GM23248 (cell line): ENCODE data around the gene NUP133. TPM values are rescaled to one million over a fixed set of nuclear protein-coding genes. Genes with fewer than 3 reads are reported as not detected.

ENCODE experiments used
- DNase-seq: peaks from one replicate; pipeline ENCODE4 v3.0.0-alpha.2; 2015
- H2AFZ ChIP-seq: fragments of 200-600 bp; sonication (generic); 2 replicates; pipeline ENCODE4 v1.6.1; 2016; ENCODE audit warnings: antibody characterized with exemption
- H3F3A ChIP-seq: fragments of 200-600 bp; sonication (generic); 2 replicates; pipeline ENCODE4 v1.6.1; 2016; ENCODE audit warnings: mild to moderate bottlenecking, antibody characterized with exemption, mixed run types; ENCODE audit not compliant: insufficient read depth
- H3K27ac ChIP-seq: fragments of 200-600 bp; sonication (generic); 2 replicates; pipeline ENCODE4 v1.5.1; 2016; ENCODE audit warnings: mild to moderate bottlenecking
- H3K27me3 ChIP-seq: fragments of 200-600 bp; sonication (generic); replicated peaks from 2 replicates; pipeline ENCODE4 v1.6.1; 2016; ENCODE audit warnings: mild to moderate bottlenecking; ENCODE audit not compliant: insufficient read depth
- H3K36me3 ChIP-seq: fragments of 200-600 bp; sonication (generic); 2 replicates; pipeline ENCODE4 v1.6.1; 2016; ENCODE audit warnings: low read depth, mild to moderate bottlenecking
- H3K4me1 ChIP-seq: fragments of 200-600 bp; sonication (generic); 2 replicates; pipeline ENCODE4 v1.6.1; 2016; ENCODE audit warnings: mild to moderate bottlenecking; ENCODE audit not compliant: insufficient read depth
- H3K4me2 ChIP-seq: fragments of 200-600 bp; sonication (generic); one replicate; pipeline ENCODE4 v1.6.1; 2016; ENCODE audit warnings: mild to moderate bottlenecking; ENCODE audit not compliant: unreplicated experiment
- H3K4me3 ChIP-seq: fragments of 200-600 bp; sonication (generic); 2 replicates; pipeline ENCODE4 v1.5.1; 2016; ENCODE audit warnings: mild to moderate bottlenecking
- H3K79me2 ChIP-seq: fragments of 200-600 bp; sonication (generic); 2 replicates; pipeline ENCODE4 v1.6.1; 2016; ENCODE audit warnings: mild to moderate bottlenecking; ENCODE audit not compliant: insufficient read depth
- H3K9ac ChIP-seq: fragments of 200-600 bp; sonication (generic); 2 replicates; pipeline ENCODE4 v1.6.1; 2016; ENCODE audit warnings: mild to moderate bottlenecking
- H3K9me2 ChIP-seq: fragments of 200-600 bp; sonication (generic); 2 replicates; pipeline ENCODE4 v1.6.1; 2016; ENCODE audit warnings: mixed run types, mild to moderate bottlenecking, moderate library complexity; ENCODE audit not compliant: insufficient read depth
- H3K9me3 ChIP-seq: fragments of 200-600 bp; sonication (generic); one replicate; pipeline ENCODE4 v1.6.1; 2017; ENCODE audit warnings: low read depth
- H4K20me1 ChIP-seq: fragments of 200-600 bp; sonication (generic); 2 replicates; pipeline ENCODE4 v1.6.0; 2016; ENCODE audit not compliant: insufficient read depth
- EZH2 ChIP-seq: fragments of 200-600 bp; sonication (generic); IDR thresholded peaks from 2 replicates; pipeline ENCODE4 v1.6.1; 2018; ENCODE audit warnings: antibody characterized with exemption, mild to moderate bottlenecking; ENCODE audit not compliant: insufficient read depth, poor library complexity, severe bottlenecking
- EZH2phosphoT487 ChIP-seq: fragments of 200-600 bp; sonication (generic); IDR thresholded peaks from 2 replicates; pipeline ENCODE4 v1.6.1; 2018; ENCODE audit warnings: antibody characterized with exemption, moderate library complexity, mild to moderate bottlenecking, low read depth; ENCODE audit not compliant: insufficient read depth
- WGBS, 2 experiments: methylation state at CpG; one replicate each; pipeline ENCODE4 v1.1.6; 2015 to 2017; ENCODE audit warnings: low lambda C conversion rate in 2 of 2, low coverage in 1 of 2; ENCODE audit errors: missing lambda C conversion rate in 2 of 2; 5-methylcytosine and 5-hydroxymethylcytosine counted together
- in situ Hi-C: fragments of 300-500 bp; cut with MboI; formaldehyde crosslinking; loops from 2 replicates; pipeline ENCODE4 v1.15.0; 2020
- polyA plus RNA-seq: library from polyadenylated mRNA; unstranded; fragments of >200 nt; fragmentation: Nextera tagmentation; extraction: Ambion mirVana; gene quantifications from 2 replicates; pipeline ENCODE4 v1.2.1, GENCODE V29; 2016
- total RNA-seq: library from RNA; depleted of rRNA; stranded (reverse); fragments of >200 nt; shearing (Covaris generic); gene quantifications from 2 replicates; pipeline ENCODE4 v1.2.3, GENCODE V29; 2014

NUP133 gene
- total and polyA plus RNA-seq, 2 experiments from 2014 or later, result 16.7 to 29.1 TPM

GRCh38 chr1:229448354-229448753 is 59.8 kb downstream of the NUP133 start:
- peaks cover 29% of the 10 kb centered on the region for H3K36me3 ChIP-seq
- H2AFZ ChIP-seq, result no peak overlapping the region
- no peak for DNase-seq
- H4K20me1 ChIP-seq, result no peaks in the 10 kb centered on the region
- H3K4me1 ChIP-seq, result no peaks in the 10 kb centered on the region
- no peaks in the 10 kb centered on the region for H3K9me3 ChIP-seq
- no peaks in the 10 kb centered on the region for H3K79me2 ChIP-seq
- H3K9me2 ChIP-seq, result no peaks in the 10 kb centered on the region
- no peak for TF ChIP-seq EZH2phosphoT487
- TF ChIP-seq EZH2, result no peak
- H3F3A ChIP-seq, result no peaks in the 10 kb centered on the region
- 95% methylated on average over 7 of the region's 7 CpGs for WGBS, 2 experiments
- no peak overlapping the region for H3K9ac ChIP-seq
- H3K4me3 ChIP-seq, result no peak overlapping the region
- in situ Hi-C loops, result no loop called here
- no peak overlapping the region for H3K27ac ChIP-seq
- no peak overlapping the region for H3K4me2 ChIP-seq
- H3K27me3 ChIP-seq, result no peaks in the 10 kb centered on the region

DNA sequence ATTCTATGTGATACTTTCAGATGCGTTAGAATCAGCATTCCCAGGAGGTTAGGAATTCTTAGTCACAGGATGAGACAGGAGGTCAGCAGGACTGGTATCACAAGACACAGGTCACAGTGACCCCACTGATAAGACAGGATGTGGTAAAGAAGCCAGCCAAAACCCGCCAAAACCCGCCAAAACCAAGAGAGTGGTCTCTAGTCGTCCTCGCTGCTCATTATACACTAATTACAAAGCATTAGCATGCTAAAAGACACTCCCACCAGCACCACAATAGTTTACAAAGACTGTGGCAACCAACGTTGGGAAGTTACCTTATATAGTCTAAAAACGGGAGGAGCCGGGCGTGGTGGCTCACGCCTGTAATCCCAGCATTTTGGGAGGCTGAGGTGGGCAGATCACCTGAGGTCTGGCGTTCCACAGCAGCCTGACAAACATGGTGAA is 60.3 kb downstream of the NUP133 start:
- in situ Hi-C loops, result no loop called here
- WGBS, 2 experiments, result 90 to 92% methylated on average over 11 of the region's 11 CpGs
- Histone ChIP-seq H3K27me3 (no peaks in the 10 kb centered on the region), H3K27ac (no peak overlapping the region), H3K4me3 (no peak overlapping the region), H3K9ac (no peak overlapping the region), H3K4me2 (no peak overlapping the region), H3K9me3 (no peaks in the 10 kb centered on the region), H2AFZ (no peak overlapping the region), H3K9me2 (no peaks in the 10 kb centered on the region), H3K36me3 (peaks cover 29% of the 10 kb centered on the region), H3K4me1 (no peaks in the 10 kb centered on the region), H4K20me1 (no peaks in the 10 kb centered on the region), H3K79me2 (no peaks in the 10 kb centered on the region), H3F3A (no peaks in the 10 kb centered on the region)
- no peak for DNase-seq
- no peak for TF ChIP-seq EZH2
- TF ChIP-seq EZH2phosphoT487, result no peak

- WGBS, 2 experiments, result 97 to 98% methylated on average over 4 of the region's 4 CpGs
- H4K20me1 ChIP-seq, result no peaks in the 10 kb centered on the region
- no peaks in the 10 kb centered on the region for H3K79me2 ChIP-seq
- DNase-seq, result no peak
- H3F3A ChIP-seq, result peaks cover 20% of the 10 kb centered on the region
- in situ Hi-C loops, result no loop called here
- no peak overlapping the region for H3K4me3 ChIP-seq
- peaks cover 7% of the 10 kb centered on the region for H3K4me1 ChIP-seq
- no peaks in the 10 kb centered on the region for H3K27me3 ChIP-seq
- peaks cover 27% of the 10 kb centered on the region for H3K36me3 ChIP-seq
- no peak overlapping the region for H3K27ac ChIP-seq
- no peak for TF ChIP-seq EZH2
- no peak for TF ChIP-seq EZH2phosphoT487
- H3K4me2 ChIP-seq, result no peak overlapping the region
- H3K9ac ChIP-seq, result no peak overlapping the region
- H3K9me3 ChIP-seq, result no peaks in the 10 kb centered on the region
- no peak overlapping the region for H2AFZ ChIP-seq
- H3K9me2 ChIP-seq, result no peaks in the 10 kb centered on the region
Measured at GRCh38 chr1:229445828-229446227, 62.3 kb downstream of the NUP133 start.

GRCh38 chr1:229440851-229441537 is 67.1 kb downstream of the NUP133 start:
- Histone ChIP-seq H3K79me2 (no peaks in the 10 kb centered on the region), H3K4me1 (peaks cover 10% of the 10 kb centered on the region), H3F3A (peaks cover 26% of the 10 kb centered on the region), H3K4me3 (no peak overlapping the region), H4K20me1 (no peaks in the 10 kb centered on the region), H2AFZ (no peak overlapping the region), H3K9me2 (no peaks in the 10 kb centered on the region), H3K9me3 (no peaks in the 10 kb centered on the region), H3K36me3 (peaks cover 22% of the 10 kb centered on the region), H3K27me3 (peaks cover 8% of the 10 kb centered on the region; the same call in 1 of the 2 replicates), H3K4me2 (no peak overlapping the region), H3K9ac (no peak overlapping the region), H3K27ac (peak overlapping the region; percentile 10; the same call in 1 of the 2 replicates)
- peak; percentile 64 for DNase-seq
- WGBS, 2 experiments, result 65 to 70% methylated on average over 5 of the region's 5 CpGs
- no peak for TF ChIP-seq EZH2
- no peak for TF ChIP-seq EZH2phosphoT487
- in situ Hi-C loops, result no loop called here
